Measurements from ENCODE around the gene TMEM178B.

TMEM178B gene

GRCh38 chr7:141417506-141417905 lies 343.6 kb downstream of the TMEM178B start:
- peak in 21 of 42 donors; percentile 23 to 83 (median 53) for DNase-seq
- intact Hi-C loops (cut with DNase I), result no loop called here

DNA sequence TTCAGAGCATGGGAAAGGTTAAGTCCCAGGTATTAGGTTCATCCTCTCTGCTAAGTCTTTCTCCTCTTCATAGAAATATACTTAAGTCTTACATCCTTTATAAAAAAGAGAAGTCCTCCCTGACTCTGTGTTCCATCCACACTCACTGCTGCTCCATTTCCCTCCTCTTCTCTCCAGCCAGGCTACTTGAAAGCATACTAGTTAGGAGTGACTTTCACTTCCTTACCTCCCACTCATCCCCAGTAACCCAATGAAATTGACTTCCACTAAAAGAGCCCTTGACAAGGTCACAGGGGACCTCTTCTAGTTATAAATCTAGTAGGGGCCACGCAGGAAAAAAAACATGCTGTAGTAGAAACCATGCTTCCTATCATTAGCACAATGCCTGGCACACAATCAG lies 344.2 kb downstream of the TMEM178B start:
- intact Hi-C loops (cut with DNase I), result no loop called here

GRCh38 chr7:141421306-141421705 lies 347.4 kb downstream of the TMEM178B start:
- peak in 1 of 42 donors; percentile 32 for DNase-seq
- intact Hi-C loops (cut with DNase I), result no loop called here

More for the DNA sequence above, 344.2 kb downstream of the TMEM178B start:
- DNase-seq, result peak in 1 of 42 donors; percentile 14

- DNase-seq, result no peak
- intact Hi-C loops (cut with DNase I), result no loop called here
Measured at GRCh38 chr7:141427134-141427533, 353.3 kb downstream of the TMEM178B start.

- peak in 1 of 42 donors; percentile 40 for DNase-seq
- intact Hi-C loops (cut with DNase I), result no loop called here
Measured at GRCh38 chr7:141430455-141431139, 356.7 kb downstream of the TMEM178B start.

- DNase-seq, result peak in 1 of 42 donors; percentile 42
- intact Hi-C loops (cut with DNase I), result no loop called here
Measured at GRCh38 chr7:141431140-141431479, 357.2 kb downstream of the TMEM178B start.

DNA sequence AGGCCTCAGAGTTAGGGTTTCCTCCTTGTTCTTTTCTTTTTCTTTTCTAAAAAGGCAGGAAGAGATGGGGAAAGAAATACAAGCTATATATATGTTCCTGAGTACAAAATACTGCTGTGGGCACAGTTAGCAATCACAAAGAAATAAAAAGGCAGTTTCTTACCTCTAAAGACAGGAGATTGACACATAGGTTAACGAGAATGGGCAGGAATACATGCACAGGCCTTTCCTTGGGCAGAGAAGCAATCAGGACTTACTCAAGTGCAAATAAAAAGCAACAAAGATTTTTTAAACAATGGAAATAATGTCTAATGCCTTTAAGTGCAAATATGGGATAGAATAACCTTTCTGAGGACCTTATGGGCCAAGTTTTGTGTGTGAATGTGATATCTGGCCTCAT lies 357.8 kb downstream of the TMEM178B start:
- no peak for DNase-seq
- intact Hi-C loops (cut with DNase I), result no loop called here

DNA sequence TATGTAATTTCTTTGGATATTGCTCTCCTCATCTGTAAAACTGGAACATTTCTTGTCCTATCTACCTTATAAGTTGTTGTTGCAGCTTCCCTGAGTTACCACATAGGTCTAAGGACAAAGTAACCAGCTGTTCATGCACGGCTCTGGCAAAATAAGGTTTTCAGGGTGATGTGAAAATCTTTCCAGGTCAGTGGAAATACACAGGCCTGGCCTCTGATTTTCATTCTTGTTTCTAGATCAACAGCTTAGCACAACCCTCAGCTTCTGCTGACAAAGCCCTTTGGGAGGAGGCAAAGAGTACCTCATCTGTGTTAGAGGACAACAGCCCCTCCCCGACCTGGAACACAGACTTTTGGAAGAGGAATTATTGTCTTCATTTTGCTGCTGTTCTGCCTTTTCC lies 359.8 kb downstream of the TMEM178B start:
- DNase-seq, result no peak
- intact Hi-C loops (cut with DNase I), result no loop called here

GRCh38 chr7:141436139-141436538 lies 362.3 kb downstream of the TMEM178B start:
- DNase-seq, result no peak
- intact Hi-C loops (cut with DNase I), result no loop called here

DNA sequence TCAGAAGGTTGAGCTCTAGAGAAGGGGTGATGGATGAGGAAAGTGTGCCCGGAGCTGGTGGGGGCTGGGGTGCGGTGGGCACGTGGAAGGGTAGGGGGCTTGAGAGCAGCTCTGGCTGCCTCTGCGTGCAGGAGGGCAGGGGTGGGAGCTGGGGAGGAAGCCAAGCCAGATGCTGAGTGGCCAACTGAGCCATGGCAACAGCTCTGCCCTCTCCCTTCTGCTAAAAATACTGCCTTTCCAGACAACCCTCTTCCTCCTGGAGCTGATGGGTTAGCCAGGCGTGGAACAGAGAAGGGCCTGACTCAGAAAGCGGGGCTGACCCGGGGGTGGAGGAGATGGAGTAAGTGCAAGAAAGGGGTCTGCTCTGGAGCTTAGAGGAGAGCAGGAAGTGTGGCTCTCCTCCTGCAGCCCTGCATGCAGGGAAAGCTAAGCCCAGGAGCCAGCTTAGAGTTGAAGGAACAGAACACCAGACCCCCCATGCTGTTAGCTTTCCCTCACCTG lies 362.8 kb downstream of the TMEM178B start:
- intact Hi-C loops (cut with DNase I), result no loop called here
- peak in 1 of 42 donors; percentile 4 for DNase-seq

DNA sequence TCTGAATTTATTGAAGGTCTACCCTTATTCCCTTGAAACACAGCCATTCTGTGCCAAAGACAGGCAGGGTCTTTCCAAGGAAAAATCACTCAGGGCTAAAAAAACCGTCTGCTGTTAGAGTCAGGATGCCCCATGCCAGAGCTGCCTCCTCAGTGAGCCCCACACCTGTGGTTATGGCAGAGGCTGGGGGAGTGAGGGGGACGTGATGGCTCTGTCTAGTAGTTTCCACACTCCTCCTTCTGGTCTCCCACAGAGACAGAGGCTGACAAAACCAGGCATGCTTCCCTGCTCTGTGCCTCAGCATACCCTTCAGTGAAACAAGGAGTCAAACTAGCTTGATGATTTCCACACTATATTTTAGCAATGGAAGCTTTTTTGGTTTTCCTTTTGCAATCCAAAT lies 365.3 kb downstream of the TMEM178B start:
- peak in 1 of 42 donors; percentile 49 for DNase-seq
- intact Hi-C loops (cut with DNase I), result no loop called here

- DNase-seq, result no peak
- intact Hi-C loops (cut with DNase I), result no loop called here
Measured at GRCh38 chr7:141439776-141440175, 365.9 kb downstream of the TMEM178B start.

DNA sequence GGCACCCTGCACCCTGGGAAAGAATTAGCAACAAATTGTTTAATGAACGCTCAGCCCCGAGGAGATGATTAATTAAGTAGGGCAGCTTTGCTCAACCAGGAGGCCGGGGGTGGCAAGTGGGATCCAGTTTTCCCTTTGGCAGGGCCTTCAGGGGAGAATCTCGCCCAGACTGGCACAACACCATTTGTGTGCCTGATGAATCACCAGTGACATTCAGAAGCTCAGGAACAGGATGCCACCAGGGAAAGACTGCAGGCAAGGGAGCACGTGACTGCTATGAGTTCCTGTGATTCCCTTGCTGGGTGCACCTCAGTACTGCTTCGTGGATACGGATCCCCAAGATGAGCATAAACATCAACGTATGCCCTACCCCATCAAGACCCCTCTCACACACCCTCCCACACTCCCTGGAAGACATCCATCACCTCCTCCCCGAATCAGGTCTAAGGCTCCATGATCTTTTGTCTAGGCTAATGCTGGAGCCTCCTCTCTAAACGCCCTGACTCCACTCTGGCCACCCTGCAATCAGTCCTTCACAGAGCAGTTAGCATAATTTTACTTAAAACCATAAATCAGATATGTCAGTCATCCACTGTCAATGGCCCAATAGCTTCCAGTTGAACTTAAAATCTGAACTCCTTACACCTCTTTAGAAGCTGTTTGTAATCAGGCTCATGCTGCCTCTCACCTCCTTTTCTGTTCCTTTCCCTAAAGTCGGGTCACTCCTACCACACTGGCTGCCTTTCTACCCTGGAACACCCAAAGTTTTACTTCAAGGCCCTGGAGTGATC lies 368.2 kb downstream of the TMEM178B start:
- intact Hi-C loops (cut with DNase I), result no loop called here
- peak in 32 of 42 donors; percentile 18 to 87 (median 50) for DNase-seq

GRCh38 chr7:141442781-141443180 lies 368.9 kb downstream of the TMEM178B start:
- DNase-seq, result no peak
- intact Hi-C loops (cut with DNase I), result no loop called here

DNA sequence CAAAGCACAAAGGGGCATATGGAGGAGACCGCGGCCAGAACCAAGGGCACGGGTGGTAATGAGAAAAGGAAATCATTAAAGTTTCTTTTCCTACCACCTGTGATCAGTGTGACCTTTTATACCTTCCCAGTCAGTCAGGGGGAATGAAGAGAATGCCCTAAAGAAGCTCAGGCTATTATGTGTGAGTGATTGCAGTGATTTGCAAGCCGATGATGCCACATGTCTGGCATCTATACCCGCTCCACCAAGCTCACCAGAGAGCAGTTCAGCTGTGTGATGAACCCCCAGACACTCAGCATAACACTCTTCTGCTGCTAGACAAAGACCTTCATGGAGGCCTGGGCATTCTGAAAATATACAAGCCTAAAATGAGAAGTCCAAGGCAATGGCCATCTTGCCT lies 371.1 kb downstream of the TMEM178B start:
- DNase-seq, result no peak
- intact Hi-C loops (cut with DNase I), result no loop called here

- intact Hi-C loops (cut with DNase I), result no loop called here
- no peak for DNase-seq
Measured at GRCh38 chr7:141451232-141451631, 377.4 kb downstream of the TMEM178B start.

- no peak for DNase-seq
- intact Hi-C loops (cut with DNase I), result no loop called here
Measured at GRCh38 chr7:141452911-141453310, 379.0 kb downstream of the TMEM178B start.

DNA sequence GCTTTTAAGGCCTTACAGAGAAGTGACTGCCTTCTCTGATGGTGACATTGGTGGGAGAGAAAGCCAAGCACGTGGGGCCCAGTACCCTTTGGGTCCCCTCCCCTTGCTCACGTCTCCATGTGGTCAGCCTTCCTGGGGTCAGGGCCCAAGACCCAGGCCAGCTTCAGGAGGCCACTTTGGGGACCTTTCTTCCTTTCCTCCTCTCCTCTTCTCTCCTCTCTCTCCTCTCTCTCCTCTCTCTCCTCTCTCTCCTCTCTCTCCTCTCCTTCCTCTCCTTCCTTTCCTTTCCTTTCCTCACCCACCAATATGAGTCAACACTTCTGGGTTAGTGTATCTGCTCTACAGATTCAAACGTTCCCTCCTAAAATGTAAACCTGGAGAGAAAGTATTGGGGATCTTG lies 380.5 kb downstream of the TMEM178B start:
- intact Hi-C loops (cut with DNase I), result no loop called here

DNA sequence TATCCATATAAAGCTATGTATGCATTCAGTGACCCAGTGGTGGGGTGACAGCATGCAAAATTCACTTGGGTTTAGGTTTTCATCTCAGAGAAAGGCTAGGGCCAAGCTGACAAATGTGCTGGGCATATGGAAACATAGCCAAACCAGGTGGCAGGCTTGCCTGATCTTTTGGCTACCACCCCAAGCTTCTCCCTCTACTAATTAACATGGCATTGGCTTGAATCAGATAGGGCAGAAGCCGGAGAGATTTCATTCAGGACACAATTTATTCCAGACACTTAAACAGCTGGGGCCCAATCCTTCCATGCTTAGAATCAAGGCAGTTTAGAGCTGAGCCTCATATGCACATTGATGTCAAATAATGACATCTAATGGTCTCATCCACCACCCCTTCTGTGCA lies 381.9 kb downstream of the TMEM178B start:
- no peak for DNase-seq
- intact Hi-C loops (cut with DNase I), result no loop called here

More for the DNA sequence above, 380.5 kb downstream of the TMEM178B start:
- DNase-seq, result no peak

GRCh38 chr7:141456298-141456697 lies 382.4 kb downstream of the TMEM178B start:
- no peak for DNase-seq
- intact Hi-C loops (cut with DNase I), result no loop called here

DNA sequence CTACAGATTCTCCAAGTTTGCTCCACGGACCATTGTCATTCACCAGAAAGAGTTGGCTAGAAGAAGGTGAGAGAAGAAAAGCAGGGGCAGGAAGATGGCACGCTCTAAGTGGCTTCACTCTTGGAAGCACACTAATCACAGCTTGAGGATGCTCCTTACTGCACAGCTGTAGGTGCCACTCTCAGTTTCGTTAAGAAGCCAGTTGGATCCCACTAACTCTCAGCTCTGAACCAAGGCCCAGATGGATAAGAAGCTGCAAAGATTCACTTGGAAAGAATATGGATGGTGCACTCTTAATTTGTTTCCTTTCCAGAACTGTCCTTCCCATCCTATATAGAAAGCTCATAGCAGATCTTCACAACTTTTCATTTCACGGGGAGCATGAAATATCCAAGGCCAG lies 382.8 kb downstream of the TMEM178B start:
- DNase-seq, result no peak
- intact Hi-C loops (cut with DNase I), result no loop called here
